Fibroblast of the aortic adventitia (primary cell): ENCODE measurements around the gene CHD9. TPM values are rescaled to one million over a fixed set of nuclear protein-coding genes. Genes with fewer than 3 reads are reported as not detected.
A peak's percentile ranks its signal among the peaks of the same experiment; 100 is the strongest.

Source experiments
- DNase-seq: peaks from one replicate; pipeline ENCODE4 v3.0.0-alpha.2; 2010; ENCODE audit warnings: low read depth
- H3K4me3 ChIP-seq: 2 replicates; pipeline ENCODE4 v1.5.1; 2011; ENCODE audit warnings: low read depth, mild to moderate bottlenecking, control low read depth, low read length, moderate library complexity
- CTCF ChIP-seq: IDR thresholded peaks from 2 replicates; pipeline ENCODE4 v1.5.1; 2011; ENCODE audit warnings: mild to moderate bottlenecking, low read length, control low read depth, inconsistent platforms; ENCODE audit not compliant: insufficient read depth
- total RNA-seq: library from RNA; depleted of rRNA; stranded (reverse); fragments of >200 nt; gene quantifications from 2 replicates; pipeline ENCODE4 v1.2.3, GENCODE V29; 2012; ENCODE audit warnings: low replicate concordance

CHD9 gene
- total RNA-seq, 1 donor, result 90.6 TPM

DNA sequence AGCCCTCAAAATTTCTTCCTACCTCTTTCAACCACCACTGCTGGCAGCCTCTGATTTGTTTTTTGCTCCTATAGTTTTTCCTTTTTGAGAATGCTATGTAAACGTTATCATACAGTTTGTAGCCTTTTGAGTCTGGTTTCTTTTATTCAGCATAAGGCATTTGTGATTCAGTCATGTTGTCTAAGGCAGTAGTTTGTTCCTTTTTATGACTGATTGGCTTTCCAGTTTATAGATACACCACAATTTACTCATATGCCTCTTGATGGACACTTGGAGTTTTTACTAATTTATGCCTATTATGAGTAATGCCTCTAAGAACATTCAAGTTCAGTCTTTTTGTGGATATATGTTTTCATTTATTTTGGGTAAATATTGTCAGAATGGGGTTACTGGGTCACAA lies 136.6 kb downstream of the CHD9 start:
- no peak overlapping the region for H3K4me3 ChIP-seq
- no peak for DNase-seq
- no peak for TF ChIP-seq CTCF

- no peak for DNase-seq
- no peak for TF ChIP-seq CTCF
- no peak overlapping the region for H3K4me3 ChIP-seq
Observed at GRCh38 chr16:53198933-53199332, 144.1 kb downstream of the CHD9 start.

GRCh38 chr16:53201900-53202299 lies 147.1 kb downstream of the CHD9 start:
- no peak for DNase-seq

GRCh38 chr16:53202398-53202797 lies 147.6 kb downstream of the CHD9 start:
- DNase-seq, result no peak
- H3K4me3 ChIP-seq, result no peak overlapping the region
- no peak for TF ChIP-seq CTCF

More at GRCh38 chr16:53201900-53202299, 147.1 kb downstream of the CHD9 start:
- no peak for TF ChIP-seq CTCF
- H3K4me3 ChIP-seq, result no peak overlapping the region

GRCh38 chr16:53207810-53208752 lies 153.3 kb downstream of the CHD9 start:
- H3K4me3 ChIP-seq, result peak overlapping the region; percentile 65
- DNase-seq, result peak; percentile 88
- TF ChIP-seq CTCF, result peak; percentile 63

GRCh38 chr16:53209429-53209828 lies 154.6 kb downstream of the CHD9 start:
- no peak for DNase-seq

More at GRCh38 chr16:53209429-53209828, 154.6 kb downstream of the CHD9 start:
- peak overlapping the region; percentile 65 for H3K4me3 ChIP-seq
- no peak for TF ChIP-seq CTCF
